ENCODE data around the gene OR6K3.

OR6K3 gene

DNA sequence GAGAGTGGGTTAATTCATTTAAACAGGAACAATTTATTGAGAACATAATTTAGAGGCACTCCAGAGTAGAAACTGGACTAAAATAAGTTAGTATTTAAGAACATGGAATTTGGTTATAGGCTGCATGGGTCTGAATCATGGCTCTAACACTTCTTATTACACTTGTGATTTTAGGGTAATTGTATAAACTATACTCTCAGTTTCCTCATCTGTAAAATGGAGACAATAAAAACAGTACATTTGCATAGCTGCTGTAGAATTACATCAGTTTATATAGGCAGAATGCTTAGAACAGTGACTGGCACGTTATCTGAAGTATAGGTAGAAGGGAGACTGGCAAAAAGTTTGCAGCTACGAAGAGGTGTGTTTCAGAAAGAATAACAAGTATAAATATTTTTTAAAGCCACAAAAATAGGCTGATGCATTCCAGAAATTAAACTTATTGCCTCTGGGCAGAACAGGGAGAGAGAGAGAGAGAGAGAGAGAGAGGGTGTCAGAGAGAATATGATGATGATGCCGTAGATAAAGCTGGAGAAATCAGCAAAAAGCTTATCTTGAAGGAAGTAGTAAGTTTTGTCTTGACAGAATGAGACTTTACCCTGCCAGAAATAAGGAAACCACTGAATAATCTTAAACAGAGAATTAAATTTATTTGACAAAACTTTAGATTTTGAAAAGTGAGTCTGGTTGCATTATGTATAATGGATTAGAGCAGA, 8.1 kb upstream of the OR6K3 start:
- no peak overlapping the region for H3K4me3 ChIP-seq (ENCODE audit: low read depth, low read length)
- TF ChIP-seq CTCF (IDR thresholded peaks at IDR 0.05; ENCODE audit: borderline replicate concordance, insufficient read depth, low read depth, low read length): no peak

- no peak overlapping the region for H3K4me3 ChIP-seq (ENCODE audit: low read depth, low read length)
- TF ChIP-seq CTCF (IDR thresholded peaks at IDR 0.05; ENCODE audit: borderline replicate concordance, insufficient read depth, low read depth, low read length): no peak
Measured at GRCh38 chr1:158724442-158724841, 3.9 kb upstream of the OR6K3 start.

- H3K4me3 ChIP-seq (ENCODE audit: low read depth, low read length): no peak overlapping the region
- TF ChIP-seq CTCF (IDR thresholded peaks at IDR 0.05; ENCODE audit: borderline replicate concordance, insufficient read depth, low read depth, low read length): no peak
Measured at GRCh38 chr1:158719664-158720063, 856 bp downstream of the OR6K3 start.

DNA sequence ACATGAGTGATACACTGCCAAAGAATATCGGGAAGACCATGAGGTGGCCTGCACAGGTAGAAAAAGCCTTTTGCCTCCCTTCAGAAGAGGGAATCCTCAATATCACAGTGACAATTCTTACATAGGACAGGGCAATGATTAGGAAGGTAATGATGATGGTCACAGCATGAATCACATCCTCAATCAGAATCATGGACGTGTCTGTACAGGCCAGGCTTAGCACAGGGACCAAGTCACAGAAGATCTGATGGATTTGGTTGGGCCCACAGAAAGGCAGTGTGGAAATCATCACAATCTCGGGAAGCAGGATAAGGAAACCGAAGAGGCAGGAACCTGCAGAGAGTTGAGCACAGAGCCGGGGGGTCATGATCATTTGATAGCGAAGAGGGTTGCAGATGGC, 3.2 kb downstream of the OR6K3 start:
- no peak for TF ChIP-seq CTCF (IDR thresholded peaks at IDR 0.05; ENCODE audit: borderline replicate concordance, insufficient read depth, low read depth, low read length)
- H3K4me3 ChIP-seq (ENCODE audit: low read depth, low read length): no peak overlapping the region

GRCh38 chr1:158716335-158716734, 4.2 kb downstream of the OR6K3 start:
- TF ChIP-seq CTCF (IDR thresholded peaks at IDR 0.05; ENCODE audit: borderline replicate concordance, insufficient read depth, low read depth, low read length): no peak
- H3K4me3 ChIP-seq (ENCODE audit: low read depth, low read length): no peak overlapping the region

DNA sequence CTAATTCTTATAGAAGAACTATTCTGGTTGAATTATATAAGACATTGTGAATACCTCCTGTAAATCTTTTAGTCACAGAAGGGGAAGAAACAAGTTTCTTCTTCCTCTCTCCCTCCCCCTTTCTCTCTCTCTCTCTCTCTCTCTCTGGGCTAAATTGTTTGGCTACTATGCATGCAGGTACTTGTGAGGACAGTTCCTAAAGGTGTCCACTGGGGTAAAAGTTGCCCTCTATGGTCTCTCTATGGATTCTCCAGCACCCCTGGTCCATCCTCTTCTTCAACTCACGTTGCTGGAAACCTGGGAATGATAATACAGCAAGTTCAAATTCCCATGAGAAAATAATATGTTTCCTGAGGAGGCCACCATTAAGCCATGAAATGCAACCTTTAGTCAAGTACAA, 5.8 kb downstream of the OR6K3 start:
- no peak for TF ChIP-seq CTCF (IDR thresholded peaks at IDR 0.05; ENCODE audit: borderline replicate concordance, insufficient read depth, low read depth, low read length)
- no peak overlapping the region for H3K4me3 ChIP-seq (ENCODE audit: low read depth, low read length)

DNA sequence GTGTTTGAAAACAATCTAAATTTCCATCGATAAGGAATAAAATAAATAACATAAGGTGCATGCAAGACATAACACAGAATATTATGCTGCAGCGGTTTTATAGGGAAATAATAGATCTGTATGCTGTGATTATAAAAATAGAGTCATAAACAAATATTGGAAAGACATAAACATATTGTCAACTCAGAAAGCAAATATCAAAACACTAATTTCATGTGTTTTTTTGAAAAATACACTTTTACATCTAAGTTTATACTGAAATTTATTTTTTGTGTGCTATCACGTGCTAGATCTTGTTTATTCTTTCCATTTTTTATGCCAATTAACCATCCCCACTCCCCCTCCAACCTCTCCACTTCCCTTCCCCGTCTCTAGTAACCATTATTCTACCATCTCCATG, 9.4 kb downstream of the OR6K3 start:
- no peak for TF ChIP-seq CTCF (IDR thresholded peaks at IDR 0.05; ENCODE audit: borderline replicate concordance, insufficient read depth, low read depth, low read length)
- H3K4me3 ChIP-seq (ENCODE audit: low read depth, low read length): no peak overlapping the region
